Ishikawa (cell line): Measurements from ENCODE around the gene BEND5.

Source experiments
- CEBPB ChIP-seq: IDR thresholded peaks from 2 replicates; pipeline ENCODE4 v1.6.1; 2012
- CREB1 ChIP-seq: IDR thresholded peaks from 2 replicates; pipeline ENCODE4 v1.6.1; 2012; ENCODE audit warnings: low read depth
- EGR1 ChIP-seq: IDR thresholded peaks from 2 replicates; pipeline ENCODE4 v1.6.1; 2012
- EP300 ChIP-seq: IDR thresholded peaks from 2 replicates; pipeline ENCODE4 v1.6.1; 2012; ENCODE audit warnings: borderline replicate concordance
- FOXM1 ChIP-seq: IDR thresholded peaks from 2 replicates; pipeline ENCODE4 v1.6.1; 2012; ENCODE audit warnings: low read depth, borderline replicate concordance
- MAX ChIP-seq: IDR thresholded peaks from 2 replicates; pipeline ENCODE4 v1.6.1; 2012
- NFIC ChIP-seq: IDR thresholded peaks from 2 replicates; pipeline ENCODE4 v1.6.1; 2012
- RAD21 ChIP-seq: IDR thresholded peaks from 2 replicates; pipeline ENCODE4 v1.6.1; 2012; ENCODE audit warnings: low read depth
- TAF1 ChIP-seq: IDR thresholded peaks from 2 replicates; pipeline ENCODE4 v1.6.1; 2012; ENCODE audit warnings: low read depth, mild to moderate bottlenecking
- TCF12 ChIP-seq: IDR thresholded peaks from 2 replicates; pipeline ENCODE4 v1.6.1; 2012; ENCODE audit warnings: low read depth
- TEAD4 ChIP-seq: IDR thresholded peaks from 2 replicates; pipeline ENCODE4 v1.6.1; 2012
- USF1 ChIP-seq: IDR thresholded peaks from 2 replicates; pipeline ENCODE4 v1.6.1; 2012
- YY1 ChIP-seq: IDR thresholded peaks from 2 replicates; pipeline ENCODE4 v1.6.1; 2012; ENCODE audit warnings: low read depth
- ZBTB7A ChIP-seq: IDR thresholded peaks from 2 replicates; pipeline ENCODE4 v1.6.1; 2012; ENCODE audit warnings: low read depth
- TF ChIP-seq, protein P1 (sequence below): IDR thresholded peaks from 2 replicates; pipeline ENCODE4 v1.6.1; 2012; ENCODE audit warnings: low read depth, mild to moderate bottlenecking

Gene BEND5

DNA sequence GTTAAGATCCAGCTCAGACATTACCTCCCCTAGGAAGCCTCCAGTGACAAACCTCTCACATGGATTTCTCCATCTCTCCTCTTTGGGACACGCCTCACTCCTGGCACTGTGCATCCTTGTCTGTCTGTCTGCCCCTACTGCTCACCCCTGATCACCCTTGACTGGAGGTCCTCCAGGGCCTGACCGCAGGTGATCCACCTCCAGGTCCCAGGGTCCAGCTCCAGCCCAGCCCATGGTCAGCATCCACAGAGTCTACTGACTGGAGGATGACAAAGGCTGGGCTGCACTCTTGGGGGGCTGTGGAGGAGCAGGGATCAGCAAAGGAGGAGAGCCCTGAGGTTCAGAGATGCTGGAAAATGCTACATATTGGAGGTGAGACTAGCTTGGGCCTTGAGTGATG lies 65.8 kb downstream of the BEND5 start:
- TF ChIP-seq TEAD4, result no peak
- no peak for TF ChIP-seq NFIC
- no peak for TF ChIP-seq TAF1
- no peak for TF ChIP-seq RAD21
- TF ChIP-seq, protein P1, sequence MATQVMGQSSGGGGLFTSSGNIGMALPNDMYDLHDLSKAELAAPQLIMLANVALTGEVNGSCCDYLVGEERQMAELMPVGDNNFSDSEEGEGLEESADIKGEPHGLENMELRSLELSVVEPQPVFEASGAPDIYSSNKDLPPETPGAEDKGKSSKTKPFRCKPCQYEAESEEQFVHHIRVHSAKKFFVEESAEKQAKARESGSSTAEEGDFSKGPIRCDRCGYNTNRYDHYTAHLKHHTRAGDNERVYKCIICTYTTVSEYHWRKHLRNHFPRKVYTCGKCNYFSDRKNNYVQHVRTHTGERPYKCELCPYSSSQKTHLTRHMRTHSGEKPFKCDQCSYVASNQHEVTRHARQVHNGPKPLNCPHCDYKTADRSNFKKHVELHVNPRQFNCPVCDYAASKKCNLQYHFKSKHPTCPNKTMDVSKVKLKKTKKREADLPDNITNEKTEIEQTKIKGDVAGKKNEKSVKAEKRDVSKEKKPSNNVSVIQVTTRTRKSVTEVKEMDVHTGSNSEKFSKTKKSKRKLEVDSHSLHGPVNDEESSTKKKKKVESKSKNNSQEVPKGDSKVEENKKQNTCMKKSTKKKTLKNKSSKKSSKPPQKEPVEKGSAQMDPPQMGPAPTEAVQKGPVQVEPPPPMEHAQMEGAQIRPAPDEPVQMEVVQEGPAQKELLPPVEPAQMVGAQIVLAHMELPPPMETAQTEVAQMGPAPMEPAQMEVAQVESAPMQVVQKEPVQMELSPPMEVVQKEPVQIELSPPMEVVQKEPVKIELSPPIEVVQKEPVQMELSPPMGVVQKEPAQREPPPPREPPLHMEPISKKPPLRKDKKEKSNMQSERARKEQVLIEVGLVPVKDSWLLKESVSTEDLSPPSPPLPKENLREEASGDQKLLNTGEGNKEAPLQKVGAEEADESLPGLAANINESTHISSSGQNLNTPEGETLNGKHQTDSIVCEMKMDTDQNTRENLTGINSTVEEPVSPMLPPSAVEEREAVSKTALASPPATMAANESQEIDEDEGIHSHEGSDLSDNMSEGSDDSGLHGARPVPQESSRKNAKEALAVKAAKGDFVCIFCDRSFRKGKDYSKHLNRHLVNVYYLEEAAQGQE, result no peak
- TF ChIP-seq MAX, result no peak
- TF ChIP-seq CEBPB, result no peak
- TF ChIP-seq ZBTB7A, result no peak

DNA sequence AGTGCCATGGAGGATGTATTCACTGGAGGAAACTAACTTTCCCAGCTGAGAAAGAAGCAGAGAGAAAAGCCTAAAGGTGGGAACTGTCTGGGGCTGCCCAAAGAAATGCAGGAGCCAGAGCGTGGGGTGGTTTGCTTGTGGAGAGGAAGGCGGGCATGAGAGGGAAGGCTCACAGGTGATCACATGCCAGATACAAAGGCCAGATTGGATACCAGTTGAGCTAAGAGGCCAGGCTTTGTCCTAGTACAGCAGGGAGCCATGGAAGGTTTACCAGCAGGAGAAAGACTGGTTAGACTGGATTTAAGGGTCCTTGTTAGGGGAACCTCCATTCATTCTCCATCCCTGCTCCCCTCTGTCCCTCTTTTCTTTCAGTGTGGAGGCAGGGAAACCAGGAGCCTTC lies 66.4 kb downstream of the BEND5 start:
- TF ChIP-seq MAX (no peak), EP300 (no peak), RAD21 (no peak), TEAD4 (no peak), CEBPB (no peak), ZBTB7A (no peak)

GRCh38 chr1:48704736-48705135 lies 72.0 kb downstream of the BEND5 start:
- no peak for TF ChIP-seq CREB1
- no peak for TF ChIP-seq RAD21
- TF ChIP-seq CEBPB, result no peak
- no peak for TF ChIP-seq TCF12
- TF ChIP-seq TAF1, result no peak
- TF ChIP-seq TEAD4, result no peak
- TF ChIP-seq ZBTB7A, result no peak
- no peak for TF ChIP-seq EGR1
- TF ChIP-seq USF1, result no peak
- TF ChIP-seq MAX, result no peak
- no peak for TF ChIP-seq YY1
- no peak for TF ChIP-seq NFIC
- TF ChIP-seq EP300, result no peak
- TF ChIP-seq, protein P1, result no peak
- no peak for TF ChIP-seq FOXM1

- TF ChIP-seq MAX (no peak), TEAD4 (no peak)
These were observed 75.2 kb downstream of the BEND5 start for GRCh38 chr1:48701445-48701844.

GRCh38 chr1:48697066-48697707 lies 79.5 kb downstream of the BEND5 start:
- TF ChIP-seq MAX (no peak), TCF12 (no peak), TAF1 (no peak), RAD21 (peak; percentile 55; the same call in 1 of the 2 replicates), CEBPB (no peak), FOXM1 (no peak)

DNA sequence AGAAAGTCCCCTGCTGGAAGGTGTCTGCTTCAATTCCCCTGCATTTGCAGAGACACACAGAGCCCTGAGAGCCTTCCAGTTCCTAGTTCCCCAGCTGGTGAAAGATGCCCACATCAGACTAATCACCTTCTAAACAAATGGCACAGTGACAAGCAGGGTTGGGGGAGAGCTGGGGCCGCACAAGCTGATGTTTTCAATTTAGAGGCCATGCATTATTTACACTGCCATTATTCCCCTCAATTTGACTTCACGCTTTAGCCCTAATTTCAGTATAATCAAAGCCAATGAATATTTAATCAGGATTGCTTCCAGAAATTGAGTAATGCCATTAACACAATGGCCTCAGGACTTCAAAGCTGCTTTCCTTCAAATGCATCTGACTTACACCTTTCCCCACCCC lies 81.5 kb downstream of the BEND5 start:
- no peak for TF ChIP-seq TEAD4
- no peak for TF ChIP-seq USF1
- TF ChIP-seq RAD21, result no peak
- no peak for TF ChIP-seq CEBPB
- no peak for TF ChIP-seq NFIC
- TF ChIP-seq EP300, result no peak
- TF ChIP-seq CREB1, result no peak
